Astrocyte of the cerebellum (primary cell): ENCODE results near the gene PCCA.

Experiments used
- DNase-seq: peaks from one replicate; pipeline ENCODE4 v3.0.0-alpha.2; 2011; ENCODE audit warnings: low read depth
- H3K4me3 ChIP-seq: 2 replicates; pipeline ENCODE4 v1.5.1; 2011; ENCODE audit warnings: mild to moderate bottlenecking, low read depth, low read length, moderate library complexity
- in situ Hi-C: cut with HindIII; loops from 2 replicates; pipeline ENCODE4 v1.10.0; 2017; ENCODE audit warnings: low sequenced_read_pairs
- TF ChIP-seq, protein P1 (sequence below): IDR thresholded peaks from 2 replicates; pipeline ENCODE4 v1.5.1; 2012; ENCODE audit warnings: low read length, low read depth, moderate library complexity, mild to moderate bottlenecking; ENCODE audit errors: missing control alignments

The PCCA gene

DNA sequence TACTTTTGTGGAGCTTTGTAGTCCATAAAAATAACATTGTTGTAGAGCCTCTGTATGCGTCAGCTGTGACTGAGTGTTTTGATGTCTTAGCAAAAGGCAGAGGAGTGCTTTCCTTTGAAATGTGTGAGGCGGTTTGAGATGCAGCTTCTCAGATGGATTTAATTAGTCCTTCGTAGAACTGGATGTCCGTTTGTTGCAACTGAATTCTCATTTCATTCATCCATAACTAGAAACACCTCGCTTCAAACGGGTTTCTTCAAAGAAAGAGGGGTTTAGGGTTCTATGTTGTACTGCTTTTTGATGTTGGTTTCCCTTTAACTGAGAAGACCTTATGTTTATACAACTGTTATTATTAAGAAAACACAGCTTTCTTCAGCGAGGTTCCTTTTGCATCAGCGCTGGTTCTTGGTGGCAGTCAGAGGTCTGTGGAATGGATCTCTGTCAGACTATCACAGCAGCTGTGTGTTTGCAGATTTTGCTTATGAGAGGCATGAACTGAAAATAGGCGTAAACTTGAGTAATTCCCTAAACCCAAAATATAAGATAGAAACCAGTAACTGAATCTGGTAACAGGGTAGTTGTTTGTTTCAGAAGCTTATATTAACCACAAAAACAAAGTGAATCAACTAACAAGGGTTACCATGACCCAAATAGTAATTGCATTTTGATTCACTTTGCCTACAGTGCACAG is 305.3 kb downstream of the PCCA start:
- peak; percentile 53 for DNase-seq
- TF ChIP-seq, protein P1, sequence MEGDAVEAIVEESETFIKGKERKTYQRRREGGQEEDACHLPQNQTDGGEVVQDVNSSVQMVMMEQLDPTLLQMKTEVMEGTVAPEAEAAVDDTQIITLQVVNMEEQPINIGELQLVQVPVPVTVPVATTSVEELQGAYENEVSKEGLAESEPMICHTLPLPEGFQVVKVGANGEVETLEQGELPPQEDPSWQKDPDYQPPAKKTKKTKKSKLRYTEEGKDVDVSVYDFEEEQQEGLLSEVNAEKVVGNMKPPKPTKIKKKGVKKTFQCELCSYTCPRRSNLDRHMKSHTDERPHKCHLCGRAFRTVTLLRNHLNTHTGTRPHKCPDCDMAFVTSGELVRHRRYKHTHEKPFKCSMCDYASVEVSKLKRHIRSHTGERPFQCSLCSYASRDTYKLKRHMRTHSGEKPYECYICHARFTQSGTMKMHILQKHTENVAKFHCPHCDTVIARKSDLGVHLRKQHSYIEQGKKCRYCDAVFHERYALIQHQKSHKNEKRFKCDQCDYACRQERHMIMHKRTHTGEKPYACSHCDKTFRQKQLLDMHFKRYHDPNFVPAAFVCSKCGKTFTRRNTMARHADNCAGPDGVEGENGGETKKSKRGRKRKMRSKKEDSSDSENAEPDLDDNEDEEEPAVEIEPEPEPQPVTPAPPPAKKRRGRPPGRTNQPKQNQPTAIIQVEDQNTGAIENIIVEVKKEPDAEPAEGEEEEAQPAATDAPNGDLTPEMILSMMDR, result no peak
- in situ Hi-C loops, result loop anchor here (5.0 kb wide), 1 partner anchor 62 kb away; no protein-coding TSS in a partner anchor
- no peak overlapping the region for H3K4me3 ChIP-seq

DNA sequence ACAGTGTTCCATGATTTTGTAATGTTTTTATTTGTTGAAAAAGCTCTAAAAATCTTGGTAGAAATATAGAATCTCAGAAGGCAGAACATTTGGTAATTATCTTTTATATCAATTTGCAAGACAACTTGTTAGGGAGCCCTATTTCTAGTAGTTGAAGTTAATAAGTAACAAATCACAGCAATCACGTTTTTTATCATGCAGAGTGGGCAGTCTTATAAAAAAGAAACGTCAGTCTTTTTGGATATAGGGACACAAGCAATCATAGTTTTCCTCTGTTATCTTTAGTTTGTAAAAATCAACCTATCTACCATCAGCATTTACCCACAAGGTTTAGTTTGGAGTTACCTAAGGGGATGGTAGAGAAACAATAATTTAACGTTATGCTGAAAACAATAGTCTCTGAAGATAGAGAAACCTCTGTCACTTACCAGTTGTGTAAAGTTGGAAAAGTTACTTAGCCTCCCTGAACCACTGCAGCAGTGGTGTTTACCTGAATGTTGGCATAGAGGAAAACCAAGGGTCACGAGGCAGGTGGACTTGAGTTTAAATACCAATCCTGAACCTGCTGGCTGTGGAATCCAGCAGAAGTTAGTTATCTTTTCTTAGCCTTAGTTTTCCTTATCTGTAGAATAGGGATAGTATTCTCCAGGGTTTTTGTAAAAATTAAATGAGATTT is 306.9 kb downstream of the PCCA start:
- no peak for DNase-seq
- TF ChIP-seq, protein P1, result no peak

DNA sequence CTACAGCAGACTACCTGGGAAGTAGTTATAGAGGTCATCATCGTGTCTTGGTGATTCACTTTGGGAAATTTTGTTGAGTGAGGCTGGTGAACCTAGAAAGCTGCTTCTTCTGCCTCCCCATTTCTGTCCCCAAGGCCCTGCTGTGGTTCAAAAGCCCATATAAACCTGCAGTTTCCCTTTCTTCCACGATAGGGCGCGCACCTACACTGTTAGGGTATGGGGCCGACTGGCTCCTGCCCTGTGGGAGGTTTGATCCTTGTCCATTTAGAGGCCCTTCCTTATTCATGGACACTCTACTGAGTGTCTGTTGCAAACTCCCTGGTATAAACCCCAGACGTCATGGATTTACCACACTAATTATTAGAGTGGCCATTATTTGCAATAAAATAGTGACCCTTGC is 307.9 kb downstream of the PCCA start:
- no peak for DNase-seq
- H3K4me3 ChIP-seq, result no peak overlapping the region
- TF ChIP-seq, protein P1, result no peak
- in situ Hi-C loops, result no loop called here

More for the DNA sequence above, 306.9 kb downstream of the PCCA start:
- no peak overlapping the region for H3K4me3 ChIP-seq
- in situ Hi-C loops, result no loop called here

DNA sequence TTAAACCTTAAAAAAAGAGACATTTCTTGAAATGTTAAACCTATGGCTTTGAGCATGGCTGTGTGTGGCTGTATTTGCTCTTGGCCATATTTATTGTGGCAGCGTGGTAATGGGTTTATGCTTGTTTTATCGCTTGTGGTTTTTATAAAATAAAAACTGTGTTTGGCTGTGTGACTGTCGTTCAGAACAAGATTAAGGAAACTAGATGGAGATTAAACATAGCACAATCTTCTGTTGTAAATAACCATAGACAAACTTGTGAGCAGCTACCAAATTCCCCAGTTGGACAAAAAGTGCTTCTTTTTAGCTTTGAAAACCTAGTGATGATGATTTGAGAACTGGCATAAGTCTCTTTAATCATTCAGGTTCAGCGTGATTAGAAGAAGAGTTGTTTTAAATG is 308.7 kb downstream of the PCCA start:
- DNase-seq, result no peak
- in situ Hi-C loops, result no loop called here
- H3K4me3 ChIP-seq, result no peak overlapping the region
- TF ChIP-seq, protein P1, result no peak

DNA sequence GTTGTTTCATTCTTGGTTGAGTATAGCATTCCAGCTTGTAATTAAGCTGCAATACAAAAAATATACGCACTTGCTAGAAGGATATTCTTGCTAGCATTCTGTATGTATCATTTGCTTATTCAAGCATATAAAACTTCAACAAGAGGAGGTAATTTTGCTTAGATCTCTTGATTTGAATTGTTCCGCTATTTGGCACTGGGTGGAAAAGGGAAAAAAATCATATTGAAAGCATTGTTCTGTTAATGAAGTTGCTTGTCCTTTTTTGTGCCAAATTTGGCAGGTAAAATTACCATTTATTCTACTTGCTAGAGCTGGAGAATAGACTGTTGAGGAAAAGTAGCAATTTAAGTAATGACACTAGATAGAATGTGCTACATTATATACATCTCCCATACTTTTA is 309.5 kb downstream of the PCCA start:
- TF ChIP-seq, protein P1, result no peak
- DNase-seq, result no peak
- in situ Hi-C loops, result no loop called here
- no peak overlapping the region for H3K4me3 ChIP-seq

DNA sequence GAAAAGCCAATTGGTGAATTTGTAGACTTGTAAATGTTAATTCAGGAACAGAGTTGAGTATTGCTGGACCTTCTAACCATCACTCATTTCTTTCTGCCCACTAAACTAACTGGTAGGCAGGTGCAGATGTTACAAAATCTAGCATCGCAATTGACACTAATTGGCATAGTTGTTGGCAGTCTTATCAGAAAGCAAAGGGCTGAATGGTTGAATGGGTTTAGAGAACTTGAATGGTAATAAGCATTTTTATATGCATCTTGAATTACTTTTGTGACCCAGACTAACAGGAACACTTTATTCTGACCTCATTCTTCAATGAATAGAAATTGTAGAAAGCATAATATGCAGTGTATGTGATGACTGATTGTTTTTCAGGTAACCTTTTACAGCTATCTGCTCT is 310.6 kb downstream of the PCCA start:
- in situ Hi-C loops, result no loop called here
- H3K4me3 ChIP-seq, result no peak overlapping the region
- no peak for DNase-seq
- TF ChIP-seq, protein P1, result no peak
